Measurements from ENCODE around the gene OBI1. TPM values are rescaled to one million over a fixed set of nuclear protein-coding genes. Genes with fewer than 3 reads are reported as not detected.

OBI1 gene
- total RNA-seq, 1 experiment from 2014 or later = 14.0 TPM

DNA sequence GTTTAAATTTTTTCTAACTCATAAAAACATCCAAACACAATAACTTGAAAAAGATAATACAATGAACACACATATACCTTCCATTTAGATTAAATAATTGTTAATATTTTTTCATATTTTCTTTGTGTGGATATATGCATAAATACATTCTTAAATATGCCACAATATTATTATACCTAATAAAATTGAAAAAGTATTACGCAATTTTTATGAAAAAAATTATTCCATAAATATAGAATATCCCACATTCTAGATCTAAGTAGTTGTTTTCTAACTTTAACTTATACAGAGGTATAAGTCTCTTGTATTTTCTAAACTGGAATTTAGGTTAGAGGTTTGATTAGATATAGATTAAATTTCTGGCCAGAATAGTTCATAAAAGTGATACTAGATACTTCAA lies 89.9 kb downstream of the OBI1 start (continued):
- TF ChIP-seq CBX3 (IDR thresholded peaks at IDR 0.05; ENCODE audit: low read depth) = no peak
- no peak for TF ChIP-seq SP1 (IDR thresholded peaks at IDR 0.05; ENCODE audit: low read depth)
- TF ChIP-seq ZFX (IDR thresholded peaks at IDR 0.05) = no peak
- no peak for TF ChIP-seq YY1 (IDR thresholded peaks at IDR 0.05; ENCODE audit: extremely low read depth, insufficient replicate concordance, low read depth, low read length)

DNA sequence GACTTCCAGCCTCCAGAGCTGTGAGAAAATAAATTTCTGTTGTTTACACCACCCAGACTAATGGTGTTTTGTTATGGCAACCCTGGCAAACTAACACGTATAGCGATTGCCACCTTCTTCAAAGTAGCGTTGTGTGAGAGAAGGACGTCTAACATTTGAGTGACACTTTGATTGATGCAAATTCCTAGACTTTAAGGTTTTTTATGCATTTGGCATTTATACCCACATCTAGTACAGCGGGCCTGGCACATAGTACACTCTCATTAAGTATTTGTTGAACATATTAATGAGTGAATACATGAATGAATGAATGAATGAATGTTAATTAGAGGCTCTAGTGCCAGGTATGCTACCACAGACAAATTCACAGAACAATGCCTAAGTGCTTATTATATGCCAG lies 92.3 kb downstream of the OBI1 start:
- ChIA-PET CTCF (no interaction called here), POLR2A (no interaction called here), RAD21 (ENCODE audit: low non-redundant PET in 1 of 2, low total read pairs in 2 of 2, uncharacterized antibody in 2 of 2, unreplicated experiment in 2 of 2) (no interaction called here)
- ATAC-seq = no peak
- Histone ChIP-seq H3K4me3 (replicated peaks in 1 of 2; ENCODE audit: low read depth in 1 of 2, low read length in 2 of 2) (no peak overlapping the region), H4K20me1 (ENCODE audit: insufficient read depth) (no peaks in the 10 kb centered on the region; the same call in 1 of the 2 replicates), H3K36me3 (ENCODE audit: control insufficient read depth in 1 of 2, insufficient read depth in 2 of 2, low read length in 2 of 2) (no peaks in the 10 kb centered on the region), H2AFZ (ENCODE audit: low read depth, low read length, poor library complexity, severe bottlenecking) (no peak overlapping the region), H3K4me1 (ENCODE audit: control insufficient read depth in 1 of 2, insufficient read depth in 2 of 2, low read length in 2 of 2) (no peaks in the 10 kb centered on the region), H3K9me2 (ENCODE audit: insufficient read depth) (no peaks in the 10 kb centered on the region), H3K9ac (ENCODE audit: low read length) (no peak overlapping the region), H3K9me3 (ENCODE audit: control insufficient read depth in 1 of 2, insufficient read depth in 1 of 2, low read depth in 1 of 2, low read length in 2 of 2) (no peaks in the 10 kb centered on the region), H3K79me2 (ENCODE audit: insufficient read depth, low read length) (no peaks in the 10 kb centered on the region), H3K4me2 (ENCODE audit: low read length) (no peak overlapping the region), H3K27me3 (ENCODE audit: insufficient read depth, low read length) (peaks cover 11% of the 10 kb centered on the region; the same call in 1 of the 2 replicates), H3K27ac (ENCODE audit: low read depth, low read length) (no peak overlapping the region)
- no peak for DNase-seq (ENCODE audit: low read depth, low spot score)
- BruUV-seq (replicated peaks) = no TSS peak
- TF ChIP-seq TCF7L2 (IDR thresholded peaks at IDR 0.05; ENCODE audit: borderline replicate concordance, extremely low read depth, insufficient read depth, insufficient read length) (no peak), SIN3A (IDR thresholded peaks at IDR 0.05; ENCODE audit: low read depth) (no peak), RAD21 (IDR thresholded peaks at IDR 0.05; ENCODE audit: low read depth) (no peak), EZH2phosphoT487 (IDR thresholded peaks at IDR 0.05; ENCODE audit: borderline replicate concordance) (no peak), CBX3 (IDR thresholded peaks at IDR 0.05; ENCODE audit: low read depth) (no peak), YY1 (IDR thresholded peaks at IDR 0.05; ENCODE audit: extremely low read depth, insufficient replicate concordance, low read depth, low read length) (no peak), POLR2AphosphoS5 (IDR thresholded peaks at IDR 0.05; ENCODE audit: low read depth, low read length) (no peak), SP1 (IDR thresholded peaks at IDR 0.05; ENCODE audit: low read depth) (no peak)
- TF ChIP-seq, protein P1, sequence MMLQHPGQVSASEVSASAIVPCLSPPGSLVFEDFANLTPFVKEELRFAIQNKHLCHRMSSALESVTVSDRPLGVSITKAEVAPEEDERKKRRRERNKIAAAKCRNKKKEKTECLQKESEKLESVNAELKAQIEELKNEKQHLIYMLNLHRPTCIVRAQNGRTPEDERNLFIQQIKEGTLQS (IDR thresholded peaks at IDR 0.05) = no peak
- intact Hi-C loops (cut with micrococcal nuclease) = no loop called here

Other genes starting within 250 kb of the OBI1 start
- not detected for gene POU4F1, start 55.6 kb downstream of the OBI1 start, total RNA-seq (2021; ENCODE audit: unreplicated experiment)